Measurements from ENCODE around the gene BUD13.

The BUD13 gene

GRCh38 chr11:116738975-116739374, 33.8 kb downstream of the BUD13 start:
- TF ChIP-seq CTCF (IDR thresholded peaks at IDR 0.05; ENCODE audit: low read depth, low read length, missing control alignments) = no peak
- in situ Hi-C loops (cut with HindIII; ENCODE audit: low sequenced_read_pairs) = no loop called here
- DNase-seq (ENCODE audit: low read depth) = no peak

GRCh38 chr11:116736763-116737162, 36.0 kb downstream of the BUD13 start:
- no peak for TF ChIP-seq CTCF (IDR thresholded peaks at IDR 0.05; ENCODE audit: low read depth, low read length, missing control alignments)
- H3K4me3 ChIP-seq (ENCODE audit: low read depth, low read length) = no peak overlapping the region
- DNase-seq (ENCODE audit: low read depth) = no peak
- in situ Hi-C loops (cut with HindIII; ENCODE audit: low sequenced_read_pairs) = no loop called here

More at GRCh38 chr11:116738975-116739374, 33.8 kb downstream of the BUD13 start:
- H3K4me3 ChIP-seq (ENCODE audit: low read depth, low read length) = no peak overlapping the region

- no peak for DNase-seq (ENCODE audit: low read depth)
Measured at GRCh38 chr11:116733969-116734508, 38.7 kb downstream of the BUD13 start.

GRCh38 chr11:116733043-116733755, 39.6 kb downstream of the BUD13 start:
- TF ChIP-seq CTCF (IDR thresholded peaks at IDR 0.05; ENCODE audit: low read depth, low read length, missing control alignments) = no peak
- H3K4me3 ChIP-seq (ENCODE audit: low read depth, low read length) = no peak overlapping the region
- in situ Hi-C loops (cut with HindIII; ENCODE audit: low sequenced_read_pairs) = no loop called here
- no peak for DNase-seq (ENCODE audit: low read depth)

More at GRCh38 chr11:116733969-116734508, 38.7 kb downstream of the BUD13 start:
- TF ChIP-seq CTCF (IDR thresholded peaks at IDR 0.05; ENCODE audit: low read depth, low read length, missing control alignments) = no peak
- in situ Hi-C loops (cut with HindIII; ENCODE audit: low sequenced_read_pairs) = no loop called here
- no peak overlapping the region for H3K4me3 ChIP-seq (ENCODE audit: low read depth, low read length)

- H3K4me3 ChIP-seq (ENCODE audit: low read depth, low read length) = no peak overlapping the region
- DNase-seq (ENCODE audit: low read depth) = peak; percentile 23
- in situ Hi-C loops (cut with HindIII; ENCODE audit: low sequenced_read_pairs) = no loop called here
Measured at GRCh38 chr11:116732271-116733042, 40.3 kb downstream of the BUD13 start.

More at GRCh38 chr11:116732271-116733042, 40.3 kb downstream of the BUD13 start:
- peak; percentile 89 for TF ChIP-seq CTCF (IDR thresholded peaks at IDR 0.05; ENCODE audit: low read depth, low read length, missing control alignments)

All from astrocyte of the cerebellum (primary cell).